Astrocyte of the spinal cord (primary cell): ENCODE data around the gene DOCK4.
A peak's percentile ranks its signal among the peaks of the same experiment; 100 is the strongest.

Experiments
- DNase-seq: peaks from one replicate; pipeline ENCODE4 v3.0.0; 2011; ENCODE audit warnings: low read depth, low spot score
- H3K4me3 ChIP-seq: 2 replicates; pipeline ENCODE4 v1.5.1; 2011; ENCODE audit warnings: low read depth, mild to moderate bottlenecking, low read length, moderate library complexity
- CTCF ChIP-seq: IDR thresholded peaks from 2 replicates; pipeline ENCODE4 v1.5.1; 2012; ENCODE audit warnings: low read depth, mild to moderate bottlenecking, low read length, inconsistent platforms
- in situ Hi-C: cut with HindIII; loops from 2 replicates; pipeline ENCODE4 v1.10.0; 2017; ENCODE audit warnings: low sequenced_read_pairs

DOCK4 gene

DNA sequence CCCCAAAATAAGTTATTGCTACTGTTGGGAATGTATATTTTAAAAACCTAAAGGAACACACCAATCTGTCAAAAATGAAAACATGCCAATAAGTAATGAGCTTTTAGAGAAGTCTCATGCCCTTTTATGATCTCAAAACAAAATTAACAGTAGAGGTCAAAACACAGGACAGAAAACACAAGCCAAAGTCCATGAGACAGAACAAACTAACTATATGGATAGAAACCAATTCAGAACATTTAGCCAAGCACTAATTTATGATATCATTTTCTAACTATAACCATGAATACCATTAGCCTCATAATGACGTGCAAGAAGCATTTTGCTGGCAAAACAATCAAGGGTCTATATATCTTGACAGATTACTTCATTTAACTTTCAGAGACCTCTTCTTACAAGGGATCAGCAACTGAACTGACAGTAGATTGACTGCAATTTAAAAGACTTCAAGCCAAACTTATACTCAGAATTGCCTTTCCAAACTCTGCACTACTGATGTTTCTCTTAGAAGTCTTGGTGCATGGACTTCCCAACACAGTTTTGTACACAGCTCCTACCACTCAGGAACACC, 200.9 kb downstream of the DOCK4 start:
- DNase-seq = no peak
- TF ChIP-seq CTCF = no peak
- H3K4me3 ChIP-seq = no peak overlapping the region
- in situ Hi-C loops = no loop called here

DNA sequence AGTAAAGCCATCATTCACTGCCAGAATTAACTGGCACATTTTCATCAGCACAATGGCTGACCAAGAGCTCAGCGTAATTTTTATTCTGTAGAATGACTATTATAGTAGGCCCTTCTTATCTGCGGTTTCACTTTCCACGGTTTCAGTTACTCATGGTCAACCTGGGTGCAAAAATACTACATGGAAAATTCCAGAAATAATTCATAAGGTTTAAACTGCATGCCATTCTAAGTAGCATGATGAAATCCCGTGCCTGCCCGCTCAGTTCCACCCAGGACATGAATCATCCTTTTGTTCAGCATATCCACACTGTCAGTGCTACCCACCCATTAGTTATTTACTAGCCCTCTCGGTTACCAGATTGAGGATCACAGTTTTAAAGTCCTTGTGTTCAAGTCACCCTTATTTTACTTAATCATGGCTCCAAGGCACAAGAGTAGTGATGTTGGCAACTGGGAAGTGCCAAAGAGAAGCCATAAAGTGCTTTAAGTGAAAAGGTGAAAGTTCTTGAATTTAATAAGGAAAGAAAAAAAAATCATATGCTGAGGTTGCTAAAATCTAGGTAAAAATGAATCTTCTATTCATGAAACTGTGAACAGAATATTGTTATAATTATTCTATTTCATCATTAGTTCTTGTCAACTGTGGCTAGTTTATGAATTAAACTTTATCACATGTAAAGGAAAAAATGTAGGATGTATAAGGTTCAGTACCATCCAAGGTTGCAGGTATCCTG, 204.9 kb downstream of the DOCK4 start:
- TF ChIP-seq CTCF = no peak
- DNase-seq = peak; percentile 88
- in situ Hi-C loops = no loop called here
- H3K4me3 ChIP-seq = no peak overlapping the region

DNA sequence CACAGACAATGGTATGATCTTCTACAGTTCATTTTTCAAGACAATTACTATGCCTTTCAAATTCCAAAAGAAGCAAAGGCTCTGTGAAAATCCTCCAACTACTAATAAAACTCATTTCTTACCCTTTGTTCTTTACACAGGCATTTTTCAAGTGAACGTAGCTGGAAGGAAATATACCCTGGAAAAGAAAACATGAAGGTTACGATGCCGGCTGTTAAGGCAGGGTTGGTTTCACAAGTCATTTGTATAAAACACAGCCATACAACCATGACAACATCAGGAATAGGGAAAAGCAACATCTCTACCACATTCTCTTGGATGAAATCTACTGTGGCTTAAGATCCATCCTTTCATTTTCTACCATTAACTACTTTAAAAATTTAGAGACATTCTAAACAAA, 207.9 kb downstream of the DOCK4 start:
- in situ Hi-C loops = no loop called here
- DNase-seq = peak; percentile 18
- H3K4me3 ChIP-seq = no peak overlapping the region
- TF ChIP-seq CTCF = no peak

DNA sequence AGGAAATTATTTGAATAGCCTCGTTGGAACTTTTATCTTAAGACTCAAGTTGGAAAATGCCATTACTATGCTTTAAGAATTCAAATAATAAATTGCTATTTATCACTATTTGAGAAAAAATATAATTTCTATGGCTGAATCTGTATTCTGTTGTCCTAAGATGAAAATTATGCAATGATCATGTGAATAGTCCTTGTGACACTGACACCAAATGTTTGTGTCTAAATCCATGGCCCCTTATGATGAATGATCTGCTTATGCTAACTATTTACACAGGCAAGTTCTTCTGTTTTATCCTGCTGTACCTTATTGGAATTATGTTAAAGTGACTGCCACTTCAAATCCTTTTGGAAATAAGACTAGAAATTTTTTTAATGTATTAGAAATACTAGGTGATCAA, 208.7 kb downstream of the DOCK4 start:
- H3K4me3 ChIP-seq = no peak overlapping the region
- no peak for DNase-seq
- in situ Hi-C loops = no loop called here
- no peak for TF ChIP-seq CTCF

- TF ChIP-seq CTCF = no peak
- in situ Hi-C loops = no loop called here
- no peak overlapping the region for H3K4me3 ChIP-seq
- peak; percentile 41 for DNase-seq
Measured at GRCh38 chr7:111992601-111993000, 213.6 kb downstream of the DOCK4 start.

- no peak for TF ChIP-seq CTCF
- no peak for DNase-seq
- in situ Hi-C loops = no loop called here
- H3K4me3 ChIP-seq = no peak overlapping the region
Measured at GRCh38 chr7:111990643-111991042, 215.6 kb downstream of the DOCK4 start.
